RWPE1 (cell line): ENCODE results near the gene COPS4.
A peak's percentile ranks its signal among the peaks of the same experiment; 100 is the strongest.
"Not testable (repeated sequence)": the region's sequence is repeated elsewhere in the genome, so short reads cannot be mapped to it uniquely, and the experiment has no call there.

Experiments used
- CTCF ChIA-PET: fragments of 350-600 bp; sonication (Branson Sonifier 250); formaldehyde crosslinking; extraction: SDS; loops from one replicate; lab custom pipeline; 2021; lab: Yijun Ruan, JAX
- POLR2A ChIA-PET: fragments of 400-600 bp; formaldehyde crosslinking; extraction: SDS; loops from one replicate; lab custom pipeline; 2020; ENCODE audit warnings: antibody characterized with exemption; ENCODE audit not compliant: low non-redundant PET; lab: Yijun Ruan, JAX
- DNase-seq: peaks from one replicate; pipeline ENCODE4 v3.0.0; 2012; ENCODE audit warnings: low spot score
- H3K27ac ChIP-seq: fragments of 450-650 bp; 2 replicates; pipeline ENCODE4 v1.5.1; 2017
- TF ChIP-seq, protein P1 (sequence below): fragments of 450-650 bp; conservative IDR thresholded peaks from 2 replicates; pipeline ENCODE4 v1.5.1; 2017; ENCODE audit warnings: low read depth, mild to moderate bottlenecking

The COPS4 gene

DNA sequence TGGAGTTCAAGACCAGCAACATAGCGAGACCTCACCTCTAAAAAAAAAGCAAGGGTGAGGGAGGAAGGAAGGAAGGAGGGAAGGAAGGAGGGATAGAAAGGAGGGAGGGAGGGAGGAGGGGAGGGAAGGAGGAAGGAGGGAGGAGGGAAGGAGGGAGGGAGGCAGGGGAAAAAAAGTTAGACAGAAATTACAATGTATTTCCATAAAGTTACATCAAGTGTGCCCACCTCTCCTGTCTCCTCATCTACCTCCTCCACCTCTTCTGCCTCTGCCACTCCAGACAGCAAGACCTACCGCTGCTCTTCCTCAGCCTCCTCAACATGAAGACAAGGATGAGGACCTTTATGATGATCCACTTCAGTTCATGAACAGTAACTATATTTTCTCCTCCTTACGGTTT is 32.7 kb upstream of the COPS4 start:
- H3K27ac ChIP-seq = no peak overlapping the region
- POLR2A ChIA-PET = no interaction called here
- CTCF ChIA-PET = no interaction called here
- TF ChIP-seq, protein P1, sequence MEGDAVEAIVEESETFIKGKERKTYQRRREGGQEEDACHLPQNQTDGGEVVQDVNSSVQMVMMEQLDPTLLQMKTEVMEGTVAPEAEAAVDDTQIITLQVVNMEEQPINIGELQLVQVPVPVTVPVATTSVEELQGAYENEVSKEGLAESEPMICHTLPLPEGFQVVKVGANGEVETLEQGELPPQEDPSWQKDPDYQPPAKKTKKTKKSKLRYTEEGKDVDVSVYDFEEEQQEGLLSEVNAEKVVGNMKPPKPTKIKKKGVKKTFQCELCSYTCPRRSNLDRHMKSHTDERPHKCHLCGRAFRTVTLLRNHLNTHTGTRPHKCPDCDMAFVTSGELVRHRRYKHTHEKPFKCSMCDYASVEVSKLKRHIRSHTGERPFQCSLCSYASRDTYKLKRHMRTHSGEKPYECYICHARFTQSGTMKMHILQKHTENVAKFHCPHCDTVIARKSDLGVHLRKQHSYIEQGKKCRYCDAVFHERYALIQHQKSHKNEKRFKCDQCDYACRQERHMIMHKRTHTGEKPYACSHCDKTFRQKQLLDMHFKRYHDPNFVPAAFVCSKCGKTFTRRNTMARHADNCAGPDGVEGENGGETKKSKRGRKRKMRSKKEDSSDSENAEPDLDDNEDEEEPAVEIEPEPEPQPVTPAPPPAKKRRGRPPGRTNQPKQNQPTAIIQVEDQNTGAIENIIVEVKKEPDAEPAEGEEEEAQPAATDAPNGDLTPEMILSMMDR = no peak
- DNase-seq = no peak

DNA sequence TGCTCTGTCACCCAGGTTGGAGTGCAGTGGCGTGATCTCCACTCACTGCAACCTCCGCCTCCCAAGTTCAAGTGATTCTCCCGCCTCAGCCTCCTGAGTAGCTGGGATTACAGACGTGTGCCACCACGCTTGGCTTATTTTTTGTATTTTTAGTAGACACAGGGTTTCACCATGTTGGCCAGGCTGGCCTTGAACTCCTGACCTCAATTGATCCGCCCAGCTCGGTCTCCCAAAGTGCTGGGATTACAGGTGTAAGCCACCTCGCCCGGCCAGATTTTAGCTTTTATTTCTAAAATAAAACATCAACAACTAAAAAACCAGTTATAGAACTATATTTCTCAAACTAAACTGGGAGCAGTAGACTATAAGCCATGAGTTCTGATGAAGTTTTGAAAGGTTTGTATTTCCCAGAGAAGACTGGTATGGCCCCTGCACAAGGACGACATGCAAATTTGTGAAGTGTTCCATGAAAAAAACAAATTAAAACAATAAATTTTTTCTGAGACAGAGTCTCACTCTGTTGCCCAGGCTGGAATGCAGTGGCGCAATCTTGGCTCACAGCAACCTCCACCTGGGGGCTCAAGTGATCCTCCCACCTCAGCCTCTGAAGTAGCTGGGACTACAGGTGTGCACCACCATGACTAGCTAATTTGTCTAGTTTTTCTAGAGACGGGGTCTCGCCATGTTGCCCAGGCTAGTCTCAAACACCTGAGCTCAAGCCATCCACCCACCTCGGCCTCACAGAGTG is 31.8 kb upstream of the COPS4 start:
- POLR2A ChIA-PET, H3K27ac ChIP-seq, CTCF ChIA-PET, DNase-seq: not testable (repeated sequence)

DNA sequence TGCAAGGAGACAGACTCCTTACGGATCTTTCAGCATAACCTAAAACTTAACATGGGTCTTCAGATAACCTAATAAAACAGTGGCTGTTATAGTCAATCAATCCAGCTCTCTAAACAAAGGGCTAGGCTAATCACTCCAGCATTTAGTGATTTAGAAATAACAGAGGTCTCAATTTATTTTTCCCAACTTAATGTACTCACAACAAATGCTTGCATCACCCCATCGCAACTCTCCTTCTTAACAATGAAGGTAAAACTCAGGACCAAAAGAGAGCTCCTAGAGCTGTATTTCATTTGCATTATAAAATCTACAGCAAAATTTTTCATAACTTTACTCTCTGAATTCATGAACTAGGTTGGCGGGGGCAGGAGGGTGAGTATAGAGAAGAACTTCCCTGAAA is 25.5 kb upstream of the COPS4 start:
- TF ChIP-seq, protein P1 = no peak
- H3K27ac ChIP-seq = no peak overlapping the region
- CTCF ChIA-PET = interaction anchor here (0.6 kb wide), 1 partner anchor 274 kb away, joined by 3 read pairs; no protein-coding TSS in a partner anchor
- POLR2A ChIA-PET = no interaction called here
- no peak for DNase-seq

DNA sequence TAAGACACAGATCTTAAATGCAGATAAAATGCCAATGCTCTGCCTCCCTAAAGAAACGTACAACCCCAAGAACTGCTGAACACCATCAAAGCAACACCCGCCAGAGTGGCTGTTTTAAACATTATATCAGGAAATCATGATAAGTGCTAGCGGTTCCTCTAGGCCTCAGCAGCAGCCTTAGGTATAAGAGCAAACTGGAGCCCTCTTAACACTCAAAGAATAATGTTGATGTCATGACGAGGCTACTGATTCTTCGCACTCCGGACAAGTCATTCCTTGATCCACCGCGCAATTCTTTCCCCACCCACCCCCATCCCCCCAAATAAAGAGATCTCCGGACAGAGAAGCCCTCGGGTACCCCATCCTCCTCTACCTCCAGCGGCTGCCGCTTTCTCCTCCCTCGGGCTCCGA is 24.9 kb upstream of the COPS4 start:
- ChIA-PET CTCF (no interaction called here), POLR2A (no interaction called here)
- TF ChIP-seq, protein P1 = no peak
- DNase-seq = peak; percentile 26
- peak overlapping the region; percentile 94 for H3K27ac ChIP-seq

DNA sequence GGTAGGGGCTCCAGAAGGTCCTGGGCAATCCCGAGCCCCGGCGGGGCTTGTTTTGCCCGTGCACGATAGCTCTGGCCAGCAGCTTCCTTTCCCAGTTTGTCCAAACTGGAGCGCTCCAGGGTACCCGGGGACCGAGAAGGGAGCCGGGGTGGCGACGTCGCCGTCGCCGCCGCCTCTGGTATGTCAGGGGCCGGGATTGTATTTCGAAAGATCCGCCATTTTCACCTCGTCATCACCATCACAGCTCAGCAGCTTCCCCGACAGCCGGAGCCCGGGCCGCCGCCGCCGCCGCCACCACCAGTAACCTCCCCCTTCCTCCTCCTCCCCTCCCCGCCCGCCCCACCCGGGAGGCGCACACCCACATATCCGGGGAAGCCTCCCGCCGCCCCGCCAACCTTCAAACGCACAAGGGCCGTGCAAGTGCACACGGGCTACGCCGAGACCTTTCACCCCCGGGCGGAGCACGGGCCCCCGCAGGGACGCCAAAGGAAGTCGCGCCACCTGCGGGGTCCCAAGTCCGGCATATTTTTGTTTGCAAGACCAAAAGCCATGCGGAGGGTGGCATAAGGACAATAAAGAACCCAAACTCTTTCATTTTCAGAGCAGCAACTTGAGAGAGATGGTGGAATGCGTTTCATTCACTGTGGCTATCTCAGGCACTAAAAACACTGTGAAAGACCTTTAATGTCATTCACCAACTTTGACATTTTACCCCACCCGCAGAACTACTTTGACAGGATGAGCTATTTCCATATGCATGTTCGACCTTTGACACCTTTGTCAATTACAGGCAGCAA is 24.3 kb upstream of the COPS4 start, which contains the start of gene LIN54:
TSS of gene LIN54 (minus strand) at position 302 of the 797 bp plus-strand sequence. CDS start 25,979 bp downstream, outside the sequence.
- CTCF ChIA-PET = interaction anchor here (0.6 to 0.7 kb wide), 3 partner anchors 30 to 111 kb away, joined by 3 to 6 read pairs (median 5); no protein-coding TSS in a partner anchor
- peak within 1 kb of the TSS; percentile 94 for H3K27ac ChIP-seq
- POLR2A ChIA-PET = interaction anchor here (0.7 kb wide), 1 partner anchor 304 kb away, joined by 3 read pairs; no protein-coding TSS in a partner anchor

DNA sequence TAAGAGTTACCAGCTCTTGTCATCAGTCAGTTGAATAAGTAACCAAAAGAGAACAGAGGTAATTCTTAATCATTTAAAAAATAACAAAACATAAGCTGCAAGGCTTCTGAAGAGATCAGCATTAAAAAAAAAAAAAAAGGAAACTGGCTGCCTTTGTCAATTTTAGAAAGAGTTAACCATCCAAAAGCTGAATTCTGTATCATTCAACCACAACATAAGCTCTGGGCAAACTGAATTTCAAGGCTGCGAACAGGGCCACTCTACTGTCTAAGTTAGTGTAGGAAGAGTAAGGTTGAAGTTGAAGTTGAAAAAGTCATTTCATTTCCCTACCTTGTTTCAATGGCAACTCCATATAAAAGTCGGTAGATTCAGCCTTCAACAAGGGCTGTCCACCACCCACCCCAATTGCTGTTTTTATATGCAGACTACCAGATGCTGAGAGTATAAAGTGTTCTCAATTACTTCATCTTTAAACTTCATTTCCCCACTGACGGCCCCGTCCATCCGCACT is 23.2 kb upstream of the COPS4 start:
- TF ChIP-seq, protein P1 = no peak
- H3K27ac ChIP-seq = peak overlapping the region; percentile 89
- ChIA-PET CTCF (interaction anchor here (0.6 to 0.7 kb wide), 4 partner anchors 112 to 1028 kb away, joined by 3 to 8 read pairs (median 4); no protein-coding TSS in a partner anchor), POLR2A (interaction anchor here (0.7 to 1.1 kb wide), 2 partner anchors 23 to 303 kb away, joined by 3 read pairs; partner anchors contain the start of gene COPS4)
- peak; percentile 5 for DNase-seq

More for the DNA sequence above, 24.3 kb upstream of the COPS4 start, which contains the start of gene LIN54:
- TF ChIP-seq, protein P1 = no peak
- DNase-seq = peak; percentile 75
